HepG2 (cell line): Measurements from ENCODE around the gene SRCAP. TPM values are rescaled to one million over a fixed set of nuclear protein-coding genes. Genes with fewer than 3 reads are reported as not detected.
A peak's percentile ranks its signal among the peaks of the same experiment; 100 is the strongest.

Source experiments
- AGO2 ChIP-seq: fragments of 200-400 bp; formaldehyde crosslinking; optimal IDR thresholded peaks from 2 replicates; pipeline ENCODE3; 2017; ENCODE audit warnings: mild to moderate bottlenecking, low read depth, low read length, moderate library complexity
- EP300 ChIP-seq, 3 experiments: sonication (generic) in 1 of 3; formaldehyde crosslinking in 1 of 3; IDR thresholded peaks; 2 replicates each; pipeline versions ENCODE4 v1.5.1 to v1.6.1; 2011 to 2020; ENCODE audit warnings: low read depth in 2 of 3, low read length in 2 of 3, borderline replicate concordance in 1 of 3, improper control_type of control experiment in 1 of 3, mild to moderate bottlenecking in 1 of 3, missing genetic modification reagents in 1 of 3, moderate library complexity in 1 of 3
- HNRNPH1 ChIP-seq: fragments of 200-400 bp; formaldehyde crosslinking; optimal IDR thresholded peaks from 2 replicates; pipeline ENCODE3; 2017; ENCODE audit warnings: mild to moderate bottlenecking, low read depth, low read length
- HOXA5 ChIP-seq: sonication (generic); formaldehyde crosslinking; IDR thresholded peaks from 2 replicates; pipeline ENCODE4 v1.4.0; 2020; ENCODE audit warnings: missing genetic modification reagents
- KMT2A ChIP-seq: sonication (generic); formaldehyde crosslinking; IDR thresholded peaks from 2 replicates; pipeline ENCODE4 v1.4.0; 2020; ENCODE audit warnings: missing genetic modification reagents
- NBN ChIP-seq: fragments of 450-650 bp; conservative IDR thresholded peaks from 2 replicates; pipeline ENCODE4 v1.6.1; 2017
- PBX2 ChIP-seq: IDR thresholded peaks from 2 replicates; pipeline ENCODE4 v1.6.1; 2016; ENCODE audit warnings: control low read depth
- REPIN1 ChIP-seq: sonication (generic); formaldehyde crosslinking; IDR thresholded peaks from 2 replicates; pipeline ENCODE4 v1.8.0; 2022; ENCODE audit warnings: missing genetic modification reagents, low read depth, mild to moderate bottlenecking, borderline replicate concordance
- SMARCE1 ChIP-seq: fragments of 450-650 bp; IDR thresholded peaks from 2 replicates; pipeline ENCODE4 v1.6.1; 2017; ENCODE audit warnings: borderline replicate concordance
- SP4 ChIP-seq: sonication (generic); formaldehyde crosslinking; IDR thresholded peaks from 2 replicates; pipeline ENCODE4 v1.8.1; 2023; ENCODE audit warnings: mild to moderate bottlenecking, missing genetic modification reagents
- ZFP1 ChIP-seq: IDR thresholded peaks from 2 replicates; pipeline ENCODE4 v1.6.1; 2016
- ZFP91 ChIP-seq: sonication (generic); formaldehyde crosslinking; IDR thresholded peaks from 2 replicates; pipeline ENCODE4 v1.9.0; 2022; ENCODE audit warnings: missing genetic modification reagents, mild to moderate bottlenecking, borderline replicate concordance
- ZNF10 ChIP-seq: sonication (generic); formaldehyde crosslinking; IDR thresholded peaks from 2 replicates; pipeline ENCODE4 v1.4.0; 2020; ENCODE audit warnings: mild to moderate bottlenecking, low read depth, missing genetic modification reagents, borderline replicate concordance
- ZNF263 ChIP-seq: sonication (generic); formaldehyde crosslinking; IDR thresholded peaks from 2 replicates; pipeline ENCODE4 v1.4.0; 2020; ENCODE audit warnings: missing genetic modification reagents
- ZNF652 ChIP-seq: IDR thresholded peaks from 2 replicates; pipeline ENCODE4 v1.6.1; 2016; ENCODE audit warnings: low read depth, borderline replicate concordance
- ZNF678 ChIP-seq: sonication (generic); formaldehyde crosslinking; IDR thresholded peaks from 2 replicates; pipeline ENCODE4 v1.4.0; 2020; ENCODE audit warnings: mild to moderate bottlenecking, missing genetic modification reagents
- ZNF703 ChIP-seq: sonication (generic); formaldehyde crosslinking; IDR thresholded peaks from 2 replicates; pipeline ENCODE4 v1.5.1; 2020; ENCODE audit warnings: missing genetic modification reagents, mild to moderate bottlenecking, moderate library complexity, borderline replicate concordance
- ZNF768 ChIP-seq: sonication (generic); formaldehyde crosslinking; IDR thresholded peaks from 2 replicates; pipeline ENCODE4 v1.4.0; 2020; ENCODE audit warnings: missing genetic modification reagents
- ZSCAN25 ChIP-seq: sonication (generic); formaldehyde crosslinking; IDR thresholded peaks from 2 replicates; pipeline ENCODE4 v1.8.0; 2022; ENCODE audit warnings: mild to moderate bottlenecking, missing genetic modification reagents
- polyA plus RNA-seq, 8 experiments: library from polyadenylated mRNA; depleted of rRNA in 3 of 8; stranded (reverse) in 7 of 8; unstranded in 1 of 8; fragments of >200 nt; fragmentation: Illumina TruSeq in 4 of 8; extraction: Trizol in 4 of 8; gene quantifications; 2 replicates each; pipeline versions ENCODE4 v1.2.1 to v1.2.3, GENCODE V29; 2011 to 2016; ENCODE audit warnings: low read depth in 4 of 8, missing spikeins in 1 of 8, mixed read lengths in 1 of 8; ENCODE audit not compliant: insufficient read depth in 1 of 8
- total RNA-seq, 5 experiments: library from RNA; depleted of rRNA; stranded (reverse); fragments of >200 nt; fragmentation: Illumina TruSeq; extraction: Trizol; gene quantifications; 2 replicates each; pipeline ENCODE4 v1.2.3, GENCODE V29; 2016; ENCODE audit warnings: low read depth in 1 of 5
- TF ChIP-seq, protein P1 (sequence below): sonication (generic); formaldehyde crosslinking; IDR thresholded peaks from 2 replicates; pipeline ENCODE4 v1.8.1; 2023; ENCODE audit warnings: missing genetic modification reagents, mild to moderate bottlenecking, borderline replicate concordance

SRCAP gene
- total and polyA plus RNA-seq, 2 of the 13 experiments (the other 11 are each of a cell fraction or from before 2014, with no cell fraction given): 4.9 to 9.0 TPM

DNA sequence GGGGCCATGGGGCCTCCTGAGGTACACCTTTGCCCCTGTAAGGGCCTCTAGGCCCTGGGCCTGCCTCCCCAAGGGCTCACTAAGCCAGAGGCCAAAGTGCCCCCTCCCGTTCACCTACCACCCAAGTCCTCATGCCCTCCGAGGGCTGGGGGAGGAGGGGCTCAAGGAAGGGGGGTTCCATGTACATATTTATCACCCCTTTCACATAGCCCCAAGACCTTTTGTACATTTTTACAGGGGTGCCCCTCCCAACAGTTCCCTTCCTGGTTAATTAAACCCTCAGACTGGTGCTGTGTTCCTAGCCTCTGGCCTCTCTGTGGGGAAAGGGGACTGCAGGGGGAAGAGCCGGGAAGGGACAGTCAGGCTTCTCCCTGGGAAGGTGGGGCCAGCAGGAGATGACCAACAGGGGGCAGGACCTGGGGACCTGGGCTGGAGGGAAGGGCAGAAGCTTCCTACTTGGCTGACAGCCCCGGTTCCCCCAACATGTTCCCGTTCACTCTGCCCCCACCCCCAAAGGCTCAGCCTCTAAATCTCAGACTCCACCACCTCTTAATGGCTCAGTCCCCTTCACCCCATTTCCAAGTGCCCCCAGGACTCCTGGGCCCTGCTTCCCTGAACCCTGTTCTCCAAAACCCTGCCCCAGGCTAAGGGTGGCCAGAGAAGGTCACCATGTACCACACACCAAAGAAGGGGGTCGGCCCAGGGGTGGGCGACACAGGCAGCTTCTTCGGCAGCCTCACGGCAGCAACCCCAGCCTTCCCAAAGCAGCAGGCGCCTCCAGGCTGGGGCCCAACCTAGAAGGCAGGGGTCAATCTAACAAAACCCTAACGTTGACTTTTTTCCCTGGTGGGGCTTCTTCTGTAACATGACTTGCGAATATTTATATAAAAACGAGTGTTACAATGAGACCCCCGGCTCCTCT, 28.8 kb upstream of the SRCAP start (continued):
- TF ChIP-seq EP300 (IDR thresholded peaks at IDR 0.05; ENCODE audit: low read depth in 2 of 2, low read length in 2 of 2): no peak
- TF ChIP-seq EP300 (CRISPR knock-in tag; IDR thresholded peaks at IDR 0.05; ENCODE audit: borderline replicate concordance): no peak
- no peak for TF ChIP-seq ZNF652 (CRISPR knock-in tag)
- TF ChIP-seq REPIN1: no peak
- no peak for TF ChIP-seq PBX2 (CRISPR knock-in tag)
- TF ChIP-seq ZNF10 (CRISPR knock-in tag): no peak
- TF ChIP-seq SP4 (CRISPR knock-in tag): no peak
- TF ChIP-seq KMT2A (CRISPR knock-in tag): no peak
- no peak for TF ChIP-seq HOXA5 (CRISPR knock-in tag)
- no peak for TF ChIP-seq ZSCAN25 (CRISPR knock-in tag)
- TF ChIP-seq, protein P1, sequence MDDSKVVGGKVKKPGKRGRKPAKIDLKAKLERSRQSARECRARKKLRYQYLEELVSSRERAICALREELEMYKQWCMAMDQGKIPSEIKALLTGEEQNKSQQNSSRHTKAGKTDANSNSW: no peak
- TF ChIP-seq AGO2: peak; percentile 66
- TF ChIP-seq ZFP91: no peak
- TF ChIP-seq ZNF263 (CRISPR knock-in tag): no peak
- no peak for TF ChIP-seq NBN
- no peak for TF ChIP-seq ZNF703 (CRISPR knock-in tag)
- TF ChIP-seq ZNF678 (CRISPR knock-in tag): no peak
- no peak for TF ChIP-seq SMARCE1
- TF ChIP-seq ZNF768: no peak
- no peak for TF ChIP-seq HNRNPH1
- TF ChIP-seq ZFP1: no peak
- TF ChIP-seq, all 625 proteins: peak for 8
